Measurements from ENCODE around the gene RBM4. TPM values are rescaled to one million over a fixed set of nuclear protein-coding genes. Genes with fewer than 3 reads are reported as not detected.

The RBM4 gene
- total and polyA plus RNA-seq, 7 donors: 75.4 to 103 (median 89.9) TPM

GRCh38 chr11:66692871-66693331, 54.4 kb downstream of the RBM4 start:
- WGBS, 2 donors: 92% methylated on average over 20 of the region's 20 CpGs
- Histone ChIP-seq H3K9me3 (no peaks in the 10 kb centered on the region), H3K27ac (no peak overlapping the region), H3K4me1 (no peaks in the 10 kb centered on the region), H3K36me3 (no peaks in the 10 kb centered on the region), H3K27me3 (no peaks in the 10 kb centered on the region), H3K4me3 (no peak overlapping the region)
- intact Hi-C loops (cut with DNase I): no loop called here
- TF ChIP-seq POLR2AphosphoS5 (IDR thresholded peaks at IDR 0.05) (no peak), POLR2A (IDR thresholded peaks at IDR 0.05) (no peak), CTCF (IDR thresholded peaks at IDR 0.05) (no peak)
- DNase-seq: no peak

GRCh38 chr11:66693356-66694055, 55.0 kb downstream of the RBM4 start:
- WGBS, 2 donors: 94% methylated on average over 15 of the region's 15 CpGs
- TF ChIP-seq POLR2AphosphoS5 (IDR thresholded peaks at IDR 0.05) (no peak), EP300 (IDR thresholded peaks at IDR 0.05) (no peak), POLR2A (IDR thresholded peaks at IDR 0.05) (no peak), CTCF (IDR thresholded peaks at IDR 0.05) (no peak)

GRCh38 chr11:66694056-66694410, 55.5 kb downstream of the RBM4 start:
- WGBS, 2 donors: 94 to 95% methylated on average over 13 of the region's 13 CpGs
- no peaks in the 10 kb centered on the region for H3K9me3 ChIP-seq
- no peak overlapping the region for H3K27ac ChIP-seq
- DNase-seq: no peak
- H3K4me3 ChIP-seq: no peak overlapping the region
- H3K36me3 ChIP-seq: no peaks in the 10 kb centered on the region
- intact Hi-C loops (cut with DNase I): loop anchor here (1.0 kb wide), 2 partner anchors 140 to 189 kb away; no protein-coding TSS in a partner anchor
- H3K27me3 ChIP-seq: no peaks in the 10 kb centered on the region
- TF ChIP-seq CTCF (IDR thresholded peaks at IDR 0.05) (no peak), EP300 (IDR thresholded peaks at IDR 0.05) (no peak), POLR2AphosphoS5 (IDR thresholded peaks at IDR 0.05) (no peak), POLR2A (IDR thresholded peaks at IDR 0.05) (no peak)
- H3K4me1 ChIP-seq: no peaks in the 10 kb centered on the region

More at GRCh38 chr11:66693356-66694055, 55.0 kb downstream of the RBM4 start:
- Histone ChIP-seq H3K4me1 (no peaks in the 10 kb centered on the region), H3K36me3 (no peaks in the 10 kb centered on the region), H3K27ac (no peak overlapping the region), H3K27me3 (no peaks in the 10 kb centered on the region), H3K4me3 (no peak overlapping the region), H3K9me3 (no peaks in the 10 kb centered on the region)
- intact Hi-C loops (cut with DNase I): loop anchor here (1.0 kb wide), 2 partner anchors 141 to 190 kb away; no protein-coding TSS in a partner anchor
- DNase-seq: no peak

GRCh38 chr11:66694732-66695207, 56.3 kb downstream of the RBM4 start:
- H3K4me3 ChIP-seq: no peak overlapping the region
- TF ChIP-seq POLR2A (IDR thresholded peaks at IDR 0.05) (no peak), POLR2AphosphoS5 (IDR thresholded peaks at IDR 0.05) (peak in 3 of 4 donors; percentile 20 to 35 (median 30)), EP300 (IDR thresholded peaks at IDR 0.05) (no peak), CTCF (IDR thresholded peaks at IDR 0.05) (peak; percentile 86 to 96 (median 93))
- no peak overlapping the region for H3K27ac ChIP-seq
- H3K9me3 ChIP-seq: peaks cover 0 to 1% (median 0%) of the 10 kb centered on the region in 4 donors
- H3K4me1 ChIP-seq: no peaks in the 10 kb centered on the region
- no peaks in the 10 kb centered on the region for H3K36me3 ChIP-seq
- intact Hi-C loops (cut with DNase I): loop anchor here (1.0 kb wide), 2 partner anchors 140 to 189 kb away; no protein-coding TSS in a partner anchor
- WGBS, 2 donors: 16 to 22% methylated on average over 6 of the region's 6 CpGs
- no peaks in the 10 kb centered on the region for H3K27me3 ChIP-seq
- peak; percentile 93 for DNase-seq

Small RNA genes within 50 kb of the gene (small RNA-seq; reads per million reads assigned to genes)
- gene RNU4-39P: 0 reads per million in 3 donors

Other genes starting within 250 kb of the RBM4 start
- 1 to 10 TPM in 1 of 4 donors, under 1 TPM in 3; 0.49 to 2.5 (median 0.83) TPM for gene NPAS4, start 217.7 kb upstream of the RBM4 start, total RNA-seq
- gene NPAS4, start 217.7 kb upstream of the RBM4 start, polyA plus RNA-seq: under 1 TPM in 1 of 3 donors, not detected in 2; 0.19 TPM
- 10 to 100 TPM; 54.2 to 77.8 (median 61.3) TPM for gene MRPL11, start 199.9 kb upstream of the RBM4 start, total RNA-seq
- gene MRPL11, start 199.9 kb upstream of the RBM4 start, polyA plus RNA-seq: 100 to 1,000 TPM in 1 of 3 donors, 10 to 100 TPM in 2; 60.6 to 110 (median 70.3) TPM
- 10 to 100 TPM; 16.9 to 26.4 (median 23.0) TPM for gene PELI3, start 171.8 kb upstream of the RBM4 start, total RNA-seq
- gene PELI3, start 171.8 kb upstream of the RBM4 start, polyA plus RNA-seq: 1 to 10 TPM; 5.0 to 6.0 (median 5.3) TPM
- 10 to 100 TPM in 1 of 4 donors, 1 to 10 TPM in 3; 5.1 to 15.5 (median 9.4) TPM for gene DPP3, start 158.3 kb upstream of the RBM4 start, total RNA-seq
- gene DPP3, start 158.3 kb upstream of the RBM4 start, polyA plus RNA-seq: 10 to 100 TPM; 33.0 to 86.5 (median 66.6) TPM
- gene BBS1, start 128.1 kb upstream of the RBM4 start, total RNA-seq: 10 to 100 TPM; 50.2 to 91.4 (median 57.8) TPM
- gene BBS1, start 128.1 kb upstream of the RBM4 start, polyA plus RNA-seq: 10 to 100 TPM in 1 of 3 donors, 1 to 10 TPM in 2; 7.8 to 19.0 (median 9.0) TPM
- 10 to 100 TPM in 1 of 4 donors, 1 to 10 TPM in 3; 6.8 to 12.2 (median 7.4) TPM for gene ZDHHC24, start 92.7 kb upstream of the RBM4 start, total RNA-seq
- 1 to 10 TPM; 1.8 to 8.7 (median 1.8) TPM for gene ZDHHC24, start 92.7 kb upstream of the RBM4 start, polyA plus RNA-seq
- gene ACTN3, start 91.8 kb upstream of the RBM4 start, total RNA-seq: under 1 TPM in 1 of 4 donors, not detected in 3; under 0.01 TPM
- not detected for gene ACTN3, start 91.8 kb upstream of the RBM4 start, polyA plus RNA-seq
- gene CTSF, start 70.1 kb upstream of the RBM4 start, total RNA-seq: 100 to 1,000 TPM; 121 to 170 (median 139) TPM
- gene CTSF, start 70.1 kb upstream of the RBM4 start, polyA plus RNA-seq: 10 to 100 TPM in 2 of 3 donors, 1 to 10 TPM in 1; 3.5 to 16.5 (median 12.6) TPM
- gene CCDC87, start 45.6 kb upstream of the RBM4 start, total RNA-seq: under 1 TPM in 3 of 4 donors, not detected in 1; 0.14 to 0.71 (median 0.16) TPM
- gene CCDC87, start 45.6 kb upstream of the RBM4 start, polyA plus RNA-seq: under 1 TPM in 1 of 3 donors, not detected in 2; 0.28 TPM
- 10 to 100 TPM; 26.0 to 43.1 (median 40.5) TPM for gene CCS, start 45.5 kb upstream of the RBM4 start, total RNA-seq
- 10 to 100 TPM; 33.0 to 48.8 (median 44.6) TPM for gene CCS, start 45.5 kb upstream of the RBM4 start, polyA plus RNA-seq
- 10 to 100 TPM; 23.7 to 51.8 (median 42.9) TPM for gene RBM14, start 22.1 kb upstream of the RBM4 start, total RNA-seq
- gene RBM14, start 22.1 kb upstream of the RBM4 start, polyA plus RNA-seq: 10 to 100 TPM; 10.8 to 54.0 (median 15.7) TPM
- gene RBM4B, start 39.2 kb downstream of the RBM4 start, total RNA-seq: 10 to 100 TPM; 14.0 to 30.7 (median 16.6) TPM
- gene RBM4B, start 39.2 kb downstream of the RBM4 start, polyA plus RNA-seq: 10 to 100 TPM in 2 of 3 donors, 1 to 10 TPM in 1; 6.6 to 12.8 (median 10.4) TPM
- 1 to 10 TPM in 3 of 4 donors, under 1 TPM in 1; 0.33 to 4.9 (median 2.7) TPM for gene SPTBN2, start 90.5 kb downstream of the RBM4 start, total RNA-seq
- 1 to 10 TPM; 1.4 to 5.7 (median 4.2) TPM for gene SPTBN2, start 90.5 kb downstream of the RBM4 start, polyA plus RNA-seq
- gene RCE1, start 204.7 kb downstream of the RBM4 start, total RNA-seq: 10 to 100 TPM in 1 of 4 donors, 1 to 10 TPM in 3; 6.1 to 23.0 (median 9.1) TPM
- gene RCE1, start 204.7 kb downstream of the RBM4 start, polyA plus RNA-seq: 10 to 100 TPM in 1 of 3 donors, 1 to 10 TPM in 2; 7.8 to 21.8 (median 8.3) TPM
- 1 to 10 TPM; 4.2 to 6.8 (median 4.4) TPM for gene LRFN4, start 218.4 kb downstream of the RBM4 start, total RNA-seq
- 10 to 100 TPM in 1 of 3 donors, 1 to 10 TPM in 2; 4.2 to 32.2 (median 8.3) TPM for gene LRFN4, start 218.4 kb downstream of the RBM4 start, polyA plus RNA-seq

Measured in sigmoid colon (tissue), 7 donors.